Body of pancreas (tissue), 4 donors: Measurements from ENCODE around the gene MED14. TPM values are rescaled to one million over a fixed set of nuclear protein-coding genes. Genes with fewer than 3 reads are reported as not detected.

Experiments
- ATAC-seq: fragments of 150-250 bp; one replicate; pipeline ENCODE4 v1.9.1; 2016
- DNase-seq, 4 donors: peaks; one replicate each; pipeline ENCODE4 v3.0.0-alpha.2; 2019
- H3K27ac ChIP-seq, 4 donors: fragments of 200-600 bp; sonication (generic); 1 replicate in 3 of 4; 2 replicates in 1 of 4; pipeline versions ENCODE4 v1.5.1 to v1.6.1; 2016 to 2019; ENCODE audit warnings: mild to moderate bottlenecking in 1 of 4, mixed read lengths in 1 of 4, moderate library complexity in 1 of 4
- H3K27me3 ChIP-seq, 2 donors: fragments of 200-600 bp; sonication (generic); one replicate each; pipeline ENCODE4 v1.6.0; 2016; ENCODE audit warnings: mild to moderate bottlenecking in 1 of 2
- H3K36me3 ChIP-seq, 2 donors: fragments of 200-600 bp; sonication (generic); replicated peaks in 1 of 2; 2 replicates each; pipeline ENCODE4 v1.5.1; 2016; ENCODE audit warnings: low read depth in 2 of 2; ENCODE audit not compliant: insufficient read depth in 1 of 2
- H3K4me1 ChIP-seq: fragments of 200-600 bp; sonication (generic); one replicate; pipeline ENCODE4 v1.6.0; 2016
- H3K4me3 ChIP-seq, 2 donors: fragments of 200-600 bp; sonication (generic); 1 replicate in 1 of 2; 2 replicates in 1 of 2; pipeline ENCODE4 v1.5.1; 2016 to 2019
- H3K9me3 ChIP-seq, 3 donors: fragments of 200-600 bp; sonication (generic); 1 replicate in 2 of 3; 2 replicates in 1 of 3; pipeline ENCODE4 v1.5.1; 2016
- CTCF ChIP-seq, 7 experiments: fragments of 450-650 bp in 4 of 7; fragments of 200-600 bp in 3 of 7; sonication (generic) in 3 of 7; IDR thresholded peaks; one replicate each; pipeline ENCODE4 v1.5.1; 2016 to 2019; ENCODE audit warnings: antibody characterized with exemption in 7 of 7
- POLR2A ChIP-seq, 3 donors: fragments of 450-650 bp; IDR thresholded peaks; one replicate each; pipeline ENCODE4 v1.6.1; 2016; ENCODE audit warnings: antibody characterized with exemption in 3 of 3, mild to moderate bottlenecking in 2 of 3
- WGBS, 2 donors: methylation state at CpG; one replicate each; pipeline ENCODE4 v1.1.5; 2017; 5-methylcytosine and 5-hydroxymethylcytosine counted together
- intact Hi-C: fragments of 100-400 bp; cut with DNase I; formaldehyde crosslinking; loops from one replicate; pipeline ENCODE4 v1.15.1; 2023
- total RNA-seq, 2 donors: library from RNA; depleted of rRNA; stranded (reverse); fragments of >200 nt; gene quantifications; one replicate each; pipeline ENCODE4 v1.1.0, GENCODE V29; 2016

Gene MED14
- total RNA-seq, 2 donors from 2014 or later: 21.4 to 27.0 TPM

GRCh38 chrX:40778861-40779575 is 43.7 kb upstream of the MED14 start:
- DNase-seq (no peak), ATAC-seq (no peak)
- TF ChIP-seq CTCF (IDR thresholded peaks at IDR 0.05): no peak
- TF ChIP-seq POLR2A (IDR thresholded peaks at IDR 0.05): no peak
- Histone ChIP-seq H3K27me3 (no peaks in the 10 kb centered on the region), H3K36me3 (no peaks in the 10 kb centered on the region), H3K4me3 (no peak overlapping the region), H3K4me1 (no peaks in the 10 kb centered on the region), H3K27ac (no peak overlapping the region), H3K9me3 (no peaks in the 10 kb centered on the region)
- WGBS, 2 donors: 39 to 81% methylated on average over 2 to 4 of the region's 4 CpGs
- intact Hi-C loops: no loop called here

GRCh38 chrX:40773809-40774208 is 38.5 kb upstream of the MED14 start:
- intact Hi-C loops: no loop called here
- WGBS, 2 donors: 29 to 58% methylated on average over 1 to 3 of the region's 3 CpGs
- Histone ChIP-seq H3K4me1 (no peaks in the 10 kb centered on the region), H3K9me3 (no peaks in the 10 kb centered on the region), H3K36me3 (no peaks in the 10 kb centered on the region), H3K27me3 (no peaks in the 10 kb centered on the region), H3K4me3 (no peak overlapping the region), H3K27ac (no peak overlapping the region)
- TF ChIP-seq CTCF (IDR thresholded peaks at IDR 0.05) (no peak), POLR2A (IDR thresholded peaks at IDR 0.05) (no peak)
- ATAC-seq (no peak), DNase-seq (no peak)

- no peak for TF ChIP-seq CTCF (IDR thresholded peaks at IDR 0.05)
- TF ChIP-seq POLR2A (IDR thresholded peaks at IDR 0.05): no peak
- no peak for ATAC-seq
- DNase-seq: no peak
- WGBS, 2 donors: 51 to 60% methylated on average over 7 of the region's 7 CpGs
- H3K27me3 ChIP-seq: no peaks in the 10 kb centered on the region
- H3K27ac ChIP-seq: no peak overlapping the region
- no peaks in the 10 kb centered on the region for H3K9me3 ChIP-seq
- intact Hi-C loops: no loop called here
- H3K4me1 ChIP-seq: no peaks in the 10 kb centered on the region
- no peak overlapping the region for H3K4me3 ChIP-seq
- no peaks in the 10 kb centered on the region for H3K36me3 ChIP-seq
These were observed 37.8 kb upstream of the MED14 start for GRCh38 chrX:40773188-40773587.

- H3K27ac ChIP-seq: no peak overlapping the region
- H3K36me3 ChIP-seq: no peaks in the 10 kb centered on the region
- TF ChIP-seq CTCF (IDR thresholded peaks at IDR 0.05) (no peak), POLR2A (IDR thresholded peaks at IDR 0.05) (no peak)
- no peak for ATAC-seq
- H3K9me3 ChIP-seq: no peaks in the 10 kb centered on the region
- DNase-seq: no peak
- intact Hi-C loops: no loop called here
- no peak overlapping the region for H3K4me3 ChIP-seq
- H3K27me3 ChIP-seq: no peaks in the 10 kb centered on the region
- 50 to 67% methylated on average over 1 to 2 of the region's 2 CpGs for WGBS, 2 donors
- H3K4me1 ChIP-seq: no peaks in the 10 kb centered on the region
These were observed 36.9 kb upstream of the MED14 start for GRCh38 chrX:40772290-40772689.

- intact Hi-C loops: no loop called here
- H3K36me3 ChIP-seq: no peaks in the 10 kb centered on the region
- 0 to 29% methylated on average over 1 of the region's 1 CpG for WGBS, 2 donors
- H3K9me3 ChIP-seq: no peaks in the 10 kb centered on the region
- no peak for DNase-seq
- TF ChIP-seq CTCF (IDR thresholded peaks at IDR 0.05) (no peak), POLR2A (IDR thresholded peaks at IDR 0.05) (no peak)
- no peak overlapping the region for H3K4me3 ChIP-seq
- no peak for ATAC-seq
- no peak overlapping the region for H3K27ac ChIP-seq
- no peaks in the 10 kb centered on the region for H3K4me1 ChIP-seq
- H3K27me3 ChIP-seq: no peaks in the 10 kb centered on the region
These were observed 26.4 kb upstream of the MED14 start for GRCh38 chrX:40761762-40762161.
